ENCODE data around the gene DEPDC5.
"Not testable (repeated sequence)": the region's sequence is repeated elsewhere in the genome, so short reads cannot be mapped to it uniquely, and the experiment has no call there.

Gene DEPDC5

DNA sequence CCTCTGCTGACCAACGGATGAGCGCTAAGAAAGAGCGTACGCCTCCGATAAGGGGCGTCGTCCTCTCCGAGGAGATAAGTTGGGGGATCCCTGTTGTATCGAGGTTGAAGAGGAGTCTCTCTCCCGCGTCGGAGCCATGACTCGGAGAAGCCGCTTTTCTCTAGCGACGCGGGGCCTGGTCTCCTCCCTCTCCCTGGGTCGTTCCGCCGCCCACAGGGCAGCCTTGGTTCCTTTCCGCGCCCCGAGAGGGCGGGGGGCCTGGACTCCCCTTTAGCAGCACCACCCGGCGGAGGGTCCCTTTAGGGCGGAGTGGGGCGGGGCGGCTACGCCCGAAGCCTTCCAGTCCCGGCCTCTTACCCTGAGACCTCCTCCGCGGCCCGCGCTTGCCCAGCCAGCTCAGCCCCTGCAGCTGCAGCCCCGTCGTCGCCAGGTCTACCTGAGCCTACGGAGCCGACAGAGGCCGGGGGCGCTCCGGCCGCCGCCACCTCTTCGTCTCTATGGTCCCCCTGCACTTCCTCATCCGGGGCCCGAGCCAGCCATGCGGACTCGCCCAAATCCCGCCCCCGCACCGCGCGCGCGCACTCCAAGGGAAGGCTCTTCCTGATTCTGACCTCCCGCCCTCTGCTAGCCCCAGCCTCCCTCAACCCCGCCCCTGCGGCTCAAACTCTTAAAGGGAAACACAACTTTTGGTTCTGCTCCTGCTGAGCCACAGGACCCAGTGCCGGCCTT, 4.0 kb upstream of the DEPDC5 start, which contains the start of gene PRR14L:
TSS of gene PRR14L (minus strand) at position 497 of the 729 bp plus-strand sequence. CDS start 11,272 bp downstream, outside the sequence.
- peak; percentile 97 for FAIRE-seq

GRCh38 chr22:31750365-31751284, 3.2 kb upstream of the DEPDC5 start:
- FAIRE-seq = no peak

DNA sequence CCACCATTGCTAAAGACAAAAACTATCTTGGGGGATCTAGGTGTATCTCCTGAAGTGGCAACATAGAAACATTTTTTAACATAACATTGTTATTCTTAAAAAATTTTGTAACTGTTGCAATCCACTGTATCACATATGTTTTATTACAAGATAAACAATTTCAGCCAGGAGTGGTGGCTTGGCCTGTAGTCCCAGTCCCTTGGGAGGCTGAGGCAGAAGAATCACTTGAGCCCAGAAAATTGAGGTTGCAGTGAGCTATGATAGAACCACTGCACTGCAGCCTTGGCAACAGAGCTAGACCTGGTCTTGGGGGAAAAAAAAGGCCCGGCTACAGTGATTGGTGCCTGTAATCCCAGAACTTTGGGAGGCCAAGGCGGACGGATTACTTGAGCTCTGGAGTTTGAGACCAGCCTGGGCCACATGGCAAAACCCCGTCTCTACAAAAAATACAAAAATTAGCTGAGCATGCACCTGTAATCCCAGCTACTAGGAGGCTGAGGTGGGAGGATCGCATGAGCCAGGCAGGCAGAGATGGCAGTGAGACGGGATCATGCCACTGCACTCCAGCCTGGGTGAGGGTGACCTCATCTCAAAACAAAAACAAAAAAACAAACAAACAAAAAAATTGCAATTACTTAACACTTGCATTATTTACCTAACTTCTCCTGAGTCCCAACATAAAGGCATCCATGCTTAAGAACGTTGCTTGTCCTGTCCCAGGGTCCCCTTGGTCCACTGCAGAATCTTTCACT, 1.5 kb upstream of the DEPDC5 start:
- no peak for FAIRE-seq

DNA sequence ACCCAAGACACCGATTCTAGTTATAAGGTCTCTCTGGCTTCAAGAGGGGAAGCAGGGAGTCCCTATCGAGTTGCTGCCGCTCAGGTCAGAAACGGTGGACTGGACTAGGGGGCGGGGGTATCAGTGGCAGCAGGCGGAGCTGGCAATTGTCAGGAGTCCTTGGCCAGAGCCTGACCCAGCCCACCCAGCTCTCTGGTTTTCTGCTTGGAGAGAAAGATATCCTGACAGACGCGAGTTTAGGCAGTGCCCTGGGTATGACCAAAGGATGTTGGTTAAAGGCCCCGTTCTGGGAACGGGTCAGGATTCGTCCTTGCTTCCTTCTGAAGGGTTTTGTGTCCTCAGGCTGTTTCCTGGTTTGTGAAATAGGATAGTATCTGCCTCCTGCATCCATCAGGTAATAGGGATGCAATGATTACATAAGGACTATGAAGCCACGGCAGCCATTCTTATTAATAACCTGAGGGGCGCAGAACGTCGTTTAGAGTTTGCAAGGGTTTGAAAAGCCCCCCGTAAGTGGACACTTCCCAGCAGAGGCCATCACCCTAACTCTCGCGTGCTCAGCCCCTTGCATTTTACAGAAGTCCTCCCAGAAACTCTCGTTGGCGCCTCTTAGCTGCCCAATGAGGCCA, 700 bp upstream of the DEPDC5 start:
- FAIRE-seq = peak; percentile 92

GRCh38 chr22:31754813-31755212, 994 bp downstream of the DEPDC5 start:
- no peak for FAIRE-seq

DNA sequence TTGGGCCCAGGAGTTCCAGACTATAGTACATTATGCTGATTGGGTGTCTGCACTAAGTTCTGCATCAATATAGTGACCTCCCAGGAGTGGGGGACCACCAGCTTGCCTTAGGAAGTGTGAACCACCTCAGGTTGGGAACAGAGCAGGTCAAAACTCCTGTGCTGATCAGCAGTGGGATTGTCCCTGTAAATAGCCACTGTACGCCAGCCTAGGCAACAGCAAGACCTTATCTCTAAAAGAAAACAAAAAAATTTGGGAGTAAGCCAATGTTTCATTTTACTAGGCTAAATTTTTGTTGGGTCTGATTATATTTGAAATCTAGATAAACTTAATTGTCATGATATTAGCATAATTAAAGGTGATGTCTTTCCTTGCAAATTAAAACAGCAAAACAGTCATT, 3.4 kb downstream of the DEPDC5 start:
- no peak for FAIRE-seq

GRCh38 chr22:31758860-31759259, 5.0 kb downstream of the DEPDC5 start:
- not testable (repeated sequence) for FAIRE-seq

GRCh38 chr22:31764785-31765184, 11.0 kb downstream of the DEPDC5 start:
- no peak for FAIRE-seq

GRCh38 chr22:31768422-31769059, 14.7 kb downstream of the DEPDC5 start:
- FAIRE-seq = no peak

DNA sequence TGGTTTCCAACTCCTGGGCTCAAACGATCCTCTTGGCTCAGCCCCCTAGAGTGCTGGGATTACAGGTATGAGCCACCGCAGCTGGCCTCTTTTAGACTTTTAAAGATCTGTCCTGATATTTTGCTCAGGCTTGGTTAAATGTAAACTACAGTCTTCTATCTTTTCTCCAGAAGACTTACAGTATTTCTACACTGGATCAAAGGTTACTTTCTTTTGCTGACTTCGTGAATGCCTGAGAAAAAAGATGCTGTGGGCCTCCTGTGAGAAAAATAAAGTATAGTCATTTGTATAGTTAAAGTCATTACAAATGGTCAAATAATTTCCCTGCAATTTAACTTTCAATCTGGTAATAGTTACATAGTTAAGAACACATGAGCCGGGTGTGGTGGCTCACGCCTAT, 19.6 kb downstream of the DEPDC5 start:
- no peak for FAIRE-seq

- no peak for FAIRE-seq
Observed at GRCh38 chr22:31776231-31776630, 22.4 kb downstream of the DEPDC5 start.

- no peak for FAIRE-seq
Observed at GRCh38 chr22:31789803-31790202, 36.0 kb downstream of the DEPDC5 start.

- FAIRE-seq = no peak
Observed at GRCh38 chr22:31790240-31790639, 36.4 kb downstream of the DEPDC5 start.

GRCh38 chr22:31799358-31799757, 45.5 kb downstream of the DEPDC5 start:
- FAIRE-seq = not testable (repeated sequence)

DNA sequence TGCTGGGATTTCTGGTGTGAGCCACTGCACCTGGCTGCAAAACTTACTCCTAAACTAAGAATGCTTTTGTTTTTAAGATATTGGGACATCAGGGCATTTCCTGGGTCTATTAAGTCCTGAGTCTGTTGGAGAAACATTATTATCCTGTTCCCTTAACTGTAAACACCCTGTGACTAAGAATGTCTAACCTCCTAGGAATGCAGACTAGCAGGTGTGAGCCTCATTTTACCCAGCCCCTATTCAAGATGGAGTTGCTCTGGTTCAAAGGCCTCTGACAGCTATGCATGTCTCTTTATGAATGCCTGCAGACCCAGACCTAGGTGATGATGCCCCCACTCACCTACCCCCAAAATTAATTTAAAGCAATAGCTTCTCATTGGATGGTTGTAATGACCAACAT, 46.2 kb downstream of the DEPDC5 start:
- FAIRE-seq = no peak

GRCh38 chr22:31800861-31801260, 47.0 kb downstream of the DEPDC5 start:
- FAIRE-seq = not testable (repeated sequence)

DNA sequence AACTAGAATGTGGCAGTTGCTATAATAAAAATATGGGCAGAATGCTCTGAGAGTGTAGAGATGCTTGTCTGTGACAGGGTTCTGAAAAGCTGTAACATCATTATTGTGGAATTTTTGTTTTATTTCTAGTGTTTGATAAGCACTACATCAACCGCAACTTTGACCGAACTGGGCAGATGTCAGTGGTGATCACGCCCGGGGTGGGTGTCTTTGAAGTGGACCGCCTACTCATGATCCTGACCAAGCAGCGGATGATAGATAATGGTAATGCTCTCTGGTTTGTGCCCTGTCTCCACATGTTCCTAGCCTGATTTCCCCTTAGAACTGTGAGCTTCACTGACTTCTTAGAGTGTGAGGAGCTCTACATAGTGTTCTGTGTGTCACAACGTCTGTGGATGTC, 48.8 kb downstream of the DEPDC5 start:
- no peak for FAIRE-seq

DNA sequence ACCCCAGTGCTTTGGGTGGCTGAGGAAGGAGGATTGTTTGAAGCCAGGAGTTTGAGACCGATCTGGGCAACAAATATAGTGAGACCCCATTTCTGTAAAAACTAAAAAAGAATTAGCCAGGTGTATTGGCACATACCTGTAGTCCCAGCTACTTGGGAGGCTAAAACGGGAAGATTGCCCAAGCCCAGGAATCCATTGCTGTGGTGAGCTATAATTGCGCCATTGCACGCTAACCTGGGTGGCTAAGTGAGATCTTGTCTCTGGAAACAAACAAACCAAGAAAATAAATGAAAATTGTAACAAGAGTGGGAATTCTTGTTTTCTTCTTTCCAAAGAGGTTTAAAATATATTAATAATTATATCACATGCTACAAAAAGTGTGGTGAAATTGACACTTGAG, 52.9 kb downstream of the DEPDC5 start:
- FAIRE-seq = no peak

DNA sequence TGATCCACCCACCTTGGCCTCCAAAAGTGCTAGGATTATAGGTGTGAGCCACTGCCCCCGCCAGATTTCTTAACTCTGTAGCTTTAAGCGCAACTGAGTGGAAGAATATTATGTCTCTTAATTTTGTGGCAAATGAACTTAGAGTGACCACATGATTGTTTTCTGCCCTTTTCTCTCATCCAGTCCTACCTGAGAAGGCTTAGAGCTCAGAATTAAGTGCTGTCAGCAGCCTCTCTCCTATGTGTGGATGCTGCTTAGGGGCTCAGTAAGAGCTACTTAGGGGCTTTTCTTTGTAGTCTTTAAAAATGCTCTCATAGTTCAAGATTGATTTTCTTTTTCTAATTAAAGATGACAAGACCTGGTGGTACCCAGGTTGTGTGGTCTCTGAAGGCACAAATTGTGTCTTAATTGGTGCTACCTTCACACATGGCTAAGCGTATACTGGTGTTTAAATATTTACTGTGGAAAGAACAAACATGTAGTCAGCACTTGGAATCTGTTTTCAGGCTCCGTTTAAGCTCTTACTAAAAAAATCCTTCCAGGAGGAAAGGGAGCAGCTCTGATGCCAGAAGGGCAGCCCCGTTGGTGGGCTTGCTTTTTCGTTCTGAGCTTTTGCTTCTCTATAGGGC, 59.3 kb downstream of the DEPDC5 start:
- FAIRE-seq = no peak

DNA sequence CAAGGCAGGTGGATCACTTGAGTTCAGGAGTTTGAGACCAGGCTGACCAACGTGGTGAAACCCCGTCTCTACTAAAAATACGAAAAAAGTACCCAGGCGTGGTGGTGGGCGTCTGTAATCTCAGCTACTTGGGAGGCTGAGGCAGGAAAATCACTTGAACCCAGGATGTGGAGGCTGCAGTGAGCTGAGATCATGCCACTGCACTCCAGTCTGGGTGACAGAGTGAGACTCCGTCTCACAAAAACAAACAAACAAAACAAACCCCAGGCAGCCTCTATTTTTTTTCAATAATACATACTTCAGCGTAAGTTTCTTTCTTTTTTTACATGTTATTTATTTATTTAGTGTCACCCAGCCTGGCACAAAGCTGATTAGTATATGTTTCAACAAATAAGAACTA, 60.1 kb downstream of the DEPDC5 start:
- not testable (repeated sequence) for FAIRE-seq

DNA sequence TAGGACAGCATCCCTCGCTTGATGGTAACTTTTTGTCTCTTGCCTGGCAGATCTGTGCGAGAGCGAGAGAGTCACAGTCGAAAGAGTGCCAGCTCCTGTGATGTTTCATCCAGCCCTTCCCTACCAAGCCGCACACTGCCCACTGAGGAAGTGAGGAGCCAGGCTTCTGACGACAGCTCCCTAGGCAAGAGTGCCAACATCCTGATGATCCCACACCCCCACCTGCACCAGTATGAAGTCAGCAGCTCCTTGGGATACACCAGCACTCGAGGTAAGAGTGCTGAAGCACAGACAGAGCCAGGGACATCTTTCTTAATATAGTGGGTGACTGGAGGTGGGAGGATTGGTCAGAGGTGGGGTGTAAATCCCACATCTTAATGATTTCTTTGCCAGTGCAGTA, 61.1 kb downstream of the DEPDC5 start:
- FAIRE-seq = no peak

GRCh38 chr22:31815383-31815814, 61.6 kb downstream of the DEPDC5 start:
- not testable (repeated sequence) for FAIRE-seq
